Glomerular visceral epithelial cell (primary cell): ENCODE measurements around the gene TMEM145.
"Not testable (repeated sequence)": the region's sequence is repeated elsewhere in the genome, so short reads cannot be mapped to it uniquely, and the experiment has no call there.

Source experiments
- DNase-seq: peaks from one replicate; pipeline ENCODE4 v3.0.0-alpha.2; 2016; ENCODE audit errors: extremely low spot score

The TMEM145 gene

DNA sequence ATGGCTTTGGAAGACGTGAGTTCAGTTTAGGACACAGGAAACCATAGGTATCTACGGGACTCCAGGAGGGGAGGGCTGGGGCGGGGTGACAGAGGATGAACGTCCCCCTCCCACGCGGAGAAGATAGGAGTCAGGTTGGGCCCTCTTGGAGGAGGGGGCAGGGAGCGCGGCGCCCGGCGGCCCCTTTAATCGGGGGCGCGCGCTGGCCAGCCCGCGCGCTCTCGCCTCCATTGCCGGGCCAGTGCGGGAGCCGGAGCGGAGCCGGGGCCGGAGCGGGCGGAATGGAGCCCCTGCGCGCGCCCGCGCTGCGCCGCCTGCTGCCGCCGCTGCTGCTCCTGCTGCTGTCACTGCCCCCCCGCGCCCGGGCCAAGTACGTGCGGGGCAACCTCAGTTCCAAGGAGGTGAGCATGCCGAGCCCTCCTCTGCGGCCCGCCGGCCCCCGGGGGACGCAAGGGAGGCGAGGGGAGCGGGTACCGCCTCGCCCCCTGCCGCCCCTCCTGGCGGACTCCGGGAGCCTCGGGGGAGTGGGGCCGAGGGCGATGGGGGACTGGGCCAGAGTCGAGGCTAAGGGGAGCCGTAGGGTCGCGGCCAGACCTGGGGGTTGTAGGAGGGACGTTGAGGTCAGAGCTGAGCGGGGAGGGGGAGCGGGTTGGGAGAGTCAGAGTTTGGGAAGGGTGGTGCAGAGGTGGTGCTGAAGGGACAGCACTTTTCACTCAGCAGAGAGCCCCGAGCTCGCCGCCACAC, at the start of gene TMEM145:
Gene TMEM145, plus strand, starts transcription at position 214 of the 744 bp plus-strand sequence. Its CDS starts 68 bp downstream, at position 282.
- peak; percentile 54 for DNase-seq

- DNase-seq = not testable (repeated sequence)
These were observed 47.0 kb upstream of the TMEM145 start for GRCh38 chr19:42266105-42266504.

DNA sequence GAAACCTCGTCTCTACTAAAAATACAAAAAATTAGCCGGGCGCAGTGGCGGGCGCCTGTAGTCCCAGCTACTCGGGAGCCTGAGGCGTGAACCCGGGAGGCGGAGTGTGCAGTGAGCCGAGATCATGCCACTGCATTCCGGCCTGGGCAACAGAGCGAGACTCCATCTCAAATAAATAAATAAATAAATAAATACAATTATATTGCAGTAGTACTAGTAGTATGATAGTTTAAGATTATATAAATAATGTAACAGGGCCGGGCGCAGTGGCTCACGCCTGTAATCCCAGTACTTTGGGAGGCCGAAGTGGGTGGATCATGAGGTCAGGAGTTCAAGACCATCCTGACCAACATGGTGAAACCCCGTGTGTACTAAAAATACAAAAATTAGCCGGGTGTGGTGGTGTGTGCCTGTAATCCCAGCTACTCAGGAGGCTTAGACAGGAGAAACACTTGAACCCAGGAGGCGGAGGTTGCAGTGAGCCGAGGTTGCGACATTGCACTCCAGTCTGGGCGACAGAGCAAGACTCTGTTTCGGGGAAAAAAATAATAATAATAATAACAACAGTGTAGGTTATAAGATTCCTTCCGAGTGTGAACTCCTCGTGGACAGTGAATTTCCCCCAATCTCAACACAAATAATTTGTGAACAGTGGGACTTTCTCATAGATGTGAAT, 46.0 kb upstream of the TMEM145 start:
- not testable (repeated sequence) for DNase-seq

DNA sequence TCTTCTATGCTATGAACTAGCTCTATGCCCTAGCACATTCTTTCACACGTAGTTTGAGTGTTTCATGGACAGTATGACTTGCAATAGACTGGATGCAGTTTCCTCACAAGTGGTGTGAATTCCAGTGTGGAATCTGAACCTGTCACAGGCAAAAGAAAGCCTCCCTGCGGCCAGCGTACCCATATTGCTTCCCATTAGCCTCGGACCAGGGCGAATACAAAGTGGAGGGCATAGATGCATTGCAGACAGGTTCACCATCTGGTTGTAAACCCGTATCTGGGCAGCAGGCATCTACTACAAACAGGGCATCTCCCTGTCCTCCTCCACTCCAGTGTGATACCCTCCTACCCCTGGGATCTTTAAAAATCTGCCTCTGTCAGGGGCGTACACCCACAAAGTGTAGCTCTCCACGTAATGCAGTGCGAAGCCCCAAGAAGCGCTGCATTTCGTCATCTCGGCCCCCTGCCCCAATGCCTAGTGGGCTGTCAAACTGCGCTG, 45.4 kb upstream of the TMEM145 start:
- DNase-seq = no peak

- peak; percentile 100 for DNase-seq
These were observed 44.9 kb upstream of the TMEM145 start for GRCh38 chr19:42268142-42268703.

DNA sequence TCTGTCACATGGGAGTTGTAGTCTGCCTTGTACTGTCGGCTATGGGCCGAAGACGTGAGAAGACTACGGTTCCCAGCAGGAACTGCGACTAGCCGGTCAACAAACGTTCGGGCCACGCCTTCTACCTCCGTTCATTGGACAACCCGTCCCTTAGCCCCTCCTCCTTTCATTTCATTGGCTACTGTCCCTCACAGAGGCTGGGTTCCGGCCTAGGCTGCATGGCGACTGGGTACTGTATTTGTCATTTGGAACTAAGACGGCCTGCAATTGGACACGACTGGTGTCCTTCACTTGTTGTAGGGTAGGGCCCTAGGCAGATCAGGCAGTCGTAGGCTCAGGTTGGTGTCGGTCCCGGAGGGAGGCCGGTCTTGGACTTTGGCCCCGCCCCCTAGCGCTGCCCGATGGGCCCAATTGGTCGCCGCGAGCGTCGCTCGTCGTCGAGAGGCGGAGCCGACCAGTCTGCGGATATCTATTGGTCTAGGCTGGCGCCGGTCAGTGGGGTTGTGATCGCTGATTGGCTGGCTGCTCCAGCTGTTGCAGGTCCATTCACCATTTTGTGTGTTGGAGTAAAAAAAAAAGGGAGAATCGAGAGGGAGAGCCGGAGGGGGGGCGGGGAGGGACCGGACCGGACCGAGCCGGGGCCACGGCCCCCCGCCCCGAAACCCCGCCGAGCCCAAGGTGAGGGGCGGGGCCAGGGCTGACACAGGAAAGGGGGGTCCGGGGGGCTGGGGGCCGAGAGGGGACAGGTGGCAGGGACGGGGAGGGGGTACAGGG, 44.2 kb upstream of the TMEM145 start, which contains the start of gene CIC:
Gene CIC, plus strand, starts transcription at position 549 of the 774 bp plus-strand sequence. CDS start 2,532 bp downstream, outside the sequence.
- DNase-seq = peak; percentile 100

GRCh38 chr19:42269478-42270345, 43.4 kb upstream of the TMEM145 start:
- no peak for DNase-seq

- peak; percentile 81 for DNase-seq
These were observed 42.6 kb upstream of the TMEM145 start for GRCh38 chr19:42270346-42271044.

GRCh38 chr19:42271045-42271419, 42.1 kb upstream of the TMEM145 start:
- DNase-seq = no peak

- DNase-seq = no peak
These were observed 41.1 kb upstream of the TMEM145 start for GRCh38 chr19:42271861-42272534.

- DNase-seq = no peak
These were observed 40.6 kb upstream of the TMEM145 start for GRCh38 chr19:42272535-42272897.

GRCh38 chr19:42272989-42273406, 40.1 kb upstream of the TMEM145 start:
- DNase-seq = no peak

GRCh38 chr19:42273407-42274064, 39.6 kb upstream of the TMEM145 start:
- DNase-seq = no peak

DNA sequence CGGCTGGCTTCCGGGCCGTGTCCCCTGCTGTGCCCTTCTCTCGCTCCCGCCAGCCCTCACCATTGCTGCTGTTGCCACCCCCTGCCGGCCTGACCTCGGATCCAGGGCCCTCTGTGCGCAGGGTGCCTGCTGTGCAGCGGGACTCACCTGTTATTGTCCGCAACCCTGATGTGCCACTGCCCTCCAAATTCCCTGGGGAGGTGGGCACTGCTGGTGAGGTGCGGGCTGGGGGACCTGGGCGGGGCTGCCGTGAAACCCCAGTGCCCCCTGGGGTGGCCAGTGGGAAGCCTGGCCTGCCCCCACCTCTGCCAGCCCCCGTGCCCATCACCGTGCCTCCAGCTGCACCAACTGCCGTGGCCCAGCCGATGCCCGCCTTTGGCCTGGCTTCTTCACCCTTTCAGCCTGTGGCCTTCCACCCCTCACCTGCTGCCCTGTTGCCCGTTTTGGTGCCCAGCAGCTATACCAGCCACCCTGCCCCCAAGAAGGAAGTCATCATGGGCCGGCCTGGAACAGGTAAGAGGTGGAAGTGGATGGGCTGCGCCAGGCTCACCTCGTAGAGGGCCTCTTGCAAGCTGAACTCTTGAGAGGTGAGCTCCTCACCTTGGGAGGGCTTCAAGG, 38.9 kb upstream of the TMEM145 start:
- no peak for DNase-seq

DNA sequence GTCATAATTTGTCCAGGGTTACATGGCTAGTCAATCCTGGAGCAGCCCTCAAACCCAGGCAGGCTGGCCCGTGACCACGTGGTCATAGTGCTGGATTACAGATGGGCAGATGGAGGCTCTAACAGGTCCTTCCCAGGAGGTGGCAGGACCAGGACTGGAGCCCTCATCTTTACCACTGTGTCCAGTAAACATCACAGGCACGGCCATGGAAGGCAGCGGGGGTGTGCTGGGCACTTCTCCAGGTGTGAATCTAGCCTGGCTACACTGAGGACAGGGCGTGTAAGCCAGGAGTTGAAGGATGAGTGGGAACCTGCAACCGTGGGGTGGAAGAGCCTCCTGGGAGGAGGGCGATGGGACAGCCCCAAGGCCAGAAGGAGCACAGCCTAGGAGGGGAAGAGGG, 38.0 kb upstream of the TMEM145 start:
- no peak for DNase-seq

DNA sequence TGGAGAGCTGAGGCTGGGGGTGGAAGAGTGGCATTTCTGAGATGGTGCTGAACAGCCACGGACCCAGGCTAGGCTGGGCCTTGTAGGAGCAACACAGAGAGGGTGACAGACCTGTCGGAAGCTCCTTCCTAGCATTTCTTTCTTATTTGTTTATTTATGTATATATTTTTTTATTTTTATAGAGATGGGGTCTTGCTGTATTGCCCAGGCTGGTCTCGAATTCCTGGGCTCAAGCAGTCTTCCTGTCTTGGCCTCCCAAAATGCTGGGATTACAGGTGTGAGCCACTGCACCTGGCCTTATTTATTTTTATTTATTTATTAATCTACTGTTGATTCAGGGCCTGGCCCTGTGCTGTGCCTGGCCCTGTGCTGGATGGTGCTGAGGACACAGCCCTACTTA, 37.6 kb upstream of the TMEM145 start:
- no peak for DNase-seq

DNA sequence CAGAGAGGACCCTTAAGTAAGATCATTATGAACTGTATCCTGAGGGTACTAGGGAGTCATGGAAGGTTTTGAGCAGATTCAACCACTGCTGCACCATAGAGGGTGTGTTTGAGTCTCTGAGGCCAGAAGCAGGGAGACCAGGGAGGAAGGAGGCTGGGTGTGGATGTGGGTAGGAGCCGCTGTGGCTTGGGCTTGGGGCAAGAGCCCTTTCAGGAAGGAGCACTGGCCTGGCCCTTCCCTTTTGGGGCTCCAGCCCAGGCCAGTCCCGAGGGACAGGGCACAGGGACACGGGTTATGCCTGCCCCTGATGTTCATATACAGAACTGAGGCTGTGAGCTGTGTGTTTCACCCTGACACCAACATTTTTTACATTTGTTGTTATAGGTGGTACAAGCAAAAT, 36.8 kb upstream of the TMEM145 start:
- DNase-seq = no peak

DNA sequence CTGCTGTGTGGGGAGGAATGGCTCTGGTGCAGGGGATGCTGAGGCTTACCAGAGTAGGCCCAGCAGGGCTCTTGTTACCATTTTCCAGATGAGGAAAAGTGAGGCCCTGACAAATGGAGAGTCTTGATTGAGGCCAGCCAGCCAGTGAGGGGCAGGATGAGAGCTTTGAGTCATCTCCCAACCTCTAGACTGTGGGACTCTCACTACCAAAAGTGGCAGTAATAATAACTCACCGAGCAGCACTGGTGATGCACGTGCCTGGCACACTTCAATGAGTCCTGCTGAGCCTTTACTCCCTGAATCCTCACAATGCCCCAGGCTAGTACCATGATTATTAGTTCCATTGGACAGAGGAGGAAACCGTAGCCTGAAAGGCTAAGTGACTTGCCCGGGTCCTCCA, 36.3 kb upstream of the TMEM145 start:
- no peak for DNase-seq
